ENCODE data around the gene HSF5.

Gene HSF5

GRCh38 chr17:58487589-58488427 lies at the start of gene HSF5:
Gene HSF5, minus strand, starts transcription at chr17:58488408. Its CDS starts 134 bp downstream, at chr17:58488274.
- FAIRE-seq (peak; percentile 36), DNase-seq (ENCODE audit: extremely low spot score, insufficient read length, low read depth) (peak; percentile 36)

DNA sequence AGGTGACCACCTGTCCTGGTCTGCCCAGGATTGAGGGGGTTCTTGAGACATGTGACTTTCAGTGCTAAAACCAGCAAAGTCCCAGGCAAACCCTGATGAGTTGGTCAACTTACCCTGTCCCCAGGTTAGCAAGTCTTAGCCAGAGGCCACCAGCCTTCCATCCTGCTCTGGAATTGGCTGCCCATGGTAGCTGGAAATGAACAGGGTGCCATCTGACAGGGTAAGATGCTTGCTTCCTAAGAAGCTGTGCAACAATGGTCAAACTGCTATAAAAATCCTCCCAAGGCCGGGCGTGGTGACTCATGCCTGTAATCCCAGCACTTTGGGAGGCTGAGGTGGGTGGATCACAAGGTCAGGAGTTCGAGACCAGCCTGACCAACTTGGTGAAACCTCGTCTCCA lies 49.1 kb upstream of the HSF5 start:
- DNase-seq (ENCODE audit: extremely low spot score, insufficient read length, low read depth) (no peak), FAIRE-seq (no peak)

- no peak for FAIRE-seq
- no peak for DNase-seq (ENCODE audit: extremely low spot score, insufficient read length, low read depth)
Measured at GRCh38 chr17:58536542-58536941, 48.3 kb upstream of the HSF5 start.

DNA sequence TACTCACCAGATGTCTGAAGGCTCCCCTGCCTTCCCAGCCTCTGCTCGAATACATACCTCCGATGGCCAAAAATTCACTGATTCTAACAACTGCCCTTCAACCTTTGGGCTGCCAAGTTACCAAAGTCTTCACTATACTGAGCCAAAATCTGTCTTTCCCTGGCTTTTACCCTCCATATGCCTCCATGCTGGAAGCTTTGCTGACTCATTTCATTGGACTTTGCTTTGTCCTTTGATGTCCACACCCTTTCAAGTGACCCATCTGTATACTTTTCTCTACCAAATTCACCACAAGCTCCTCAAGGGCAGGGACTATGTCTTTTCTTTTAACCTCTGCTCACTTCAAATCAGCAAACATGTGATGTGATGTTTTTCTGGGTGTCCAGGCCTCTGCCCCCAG lies 47.2 kb upstream of the HSF5 start:
- FAIRE-seq (no peak), DNase-seq (ENCODE audit: extremely low spot score, insufficient read length, low read depth) (no peak)

DNA sequence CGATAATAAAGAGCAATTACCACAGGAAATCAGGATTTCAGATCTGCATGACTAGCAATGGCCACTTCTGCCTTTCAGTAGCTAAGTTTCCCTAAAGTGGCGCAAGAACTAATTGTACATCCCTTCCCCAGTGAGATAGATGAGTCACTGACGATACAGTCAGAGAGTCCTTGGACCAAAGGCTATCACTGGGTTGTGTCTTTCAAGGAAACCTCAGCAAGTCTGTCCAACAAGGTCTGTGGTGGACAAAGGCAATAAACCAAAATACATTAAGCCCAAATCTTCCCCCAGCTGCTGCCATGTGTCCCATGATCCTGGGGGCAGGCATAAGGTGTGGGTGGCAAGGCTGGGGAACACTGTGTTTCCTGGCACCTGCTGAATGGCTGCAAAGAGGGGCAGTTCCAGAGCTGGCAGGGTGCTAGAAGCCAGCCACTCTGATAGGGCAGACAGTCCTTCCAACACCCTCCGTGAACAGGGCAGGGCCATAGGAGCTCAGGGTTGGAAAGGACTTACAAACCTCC lies 46.8 kb upstream of the HSF5 start:
- FAIRE-seq (no peak), DNase-seq (ENCODE audit: extremely low spot score, insufficient read length, low read depth) (no peak)

DNA sequence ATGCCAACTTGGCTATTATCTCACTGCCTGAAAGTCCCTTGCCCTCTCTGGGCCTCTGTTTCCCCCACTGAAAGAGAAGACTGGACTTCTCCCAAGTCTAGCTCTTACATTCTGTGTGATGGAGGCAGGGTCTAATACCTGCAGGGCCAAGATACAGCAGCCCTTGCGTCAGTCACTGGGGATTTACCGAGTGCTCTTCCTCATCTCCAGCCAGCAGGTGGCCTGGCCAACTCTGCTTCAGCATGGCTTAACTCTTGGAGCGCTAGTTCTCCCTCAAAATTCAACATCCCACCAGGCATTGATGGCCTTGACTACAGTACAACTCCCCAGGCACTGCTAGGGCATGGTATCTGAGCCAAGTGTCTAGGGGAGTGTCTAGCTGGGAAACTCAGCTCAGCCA lies 46.1 kb upstream of the HSF5 start:
- DNase-seq (ENCODE audit: extremely low spot score, insufficient read length, low read depth) (no peak), FAIRE-seq (no peak)

- no peak for DNase-seq (ENCODE audit: extremely low spot score, insufficient read length, low read depth)
- no peak for FAIRE-seq
Measured at GRCh38 chr17:58533616-58534188, 45.5 kb upstream of the HSF5 start.

- DNase-seq (ENCODE audit: extremely low spot score, insufficient read length, low read depth) (no peak), FAIRE-seq (no peak)
Measured at GRCh38 chr17:58532555-58532951, 44.3 kb upstream of the HSF5 start.

DNA sequence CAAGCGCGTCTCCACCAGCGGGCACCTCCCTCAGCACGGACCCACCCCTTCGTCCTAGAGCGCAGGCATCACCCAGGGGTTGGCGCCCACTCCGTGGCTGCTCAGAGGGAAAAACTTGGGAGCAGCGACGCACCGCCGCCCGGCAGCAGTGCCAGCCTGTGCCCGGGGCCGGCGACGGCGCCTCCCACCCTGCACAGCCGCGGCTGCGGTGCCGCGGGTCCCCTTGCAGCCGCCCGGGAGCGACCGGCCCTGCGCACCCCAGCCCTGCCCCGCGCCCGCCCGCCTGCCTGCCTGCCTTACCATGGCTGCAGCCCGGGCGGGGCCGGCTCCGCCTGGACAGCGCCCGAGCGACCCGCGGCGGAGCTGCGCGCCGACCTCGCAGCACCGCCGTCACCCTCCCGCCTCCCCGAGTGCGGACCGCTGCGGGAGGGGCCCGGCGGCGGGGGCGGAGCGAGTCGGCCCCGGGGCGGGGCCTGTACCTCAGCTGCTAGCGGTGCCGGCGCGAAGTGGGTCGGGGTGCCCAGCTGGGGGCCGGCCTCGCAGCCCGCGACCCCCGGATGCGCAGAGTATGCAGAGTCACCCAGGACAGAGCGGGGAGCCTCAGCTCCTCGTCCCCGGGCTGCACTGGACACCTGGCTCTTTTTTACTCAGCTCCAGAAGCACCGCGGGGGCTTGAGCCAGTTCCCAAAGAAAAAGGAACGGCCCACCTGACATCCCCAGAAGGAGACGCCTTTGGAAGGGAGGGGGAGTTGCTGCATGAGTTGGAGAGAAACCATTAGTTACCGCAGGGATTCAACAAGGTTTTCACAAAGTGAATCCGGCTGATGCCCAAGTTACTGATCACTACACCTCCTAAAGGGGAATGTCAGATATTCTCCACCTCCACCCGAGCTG lies 43.7 kb upstream of the HSF5 start:
- DNase-seq (ENCODE audit: extremely low spot score, insufficient read length, low read depth): no peak
- no peak for FAIRE-seq

- DNase-seq (ENCODE audit: extremely low spot score, insufficient read length, low read depth) (no peak), FAIRE-seq (no peak)
Measured at GRCh38 chr17:58531122-58531521, 42.9 kb upstream of the HSF5 start.

DNA sequence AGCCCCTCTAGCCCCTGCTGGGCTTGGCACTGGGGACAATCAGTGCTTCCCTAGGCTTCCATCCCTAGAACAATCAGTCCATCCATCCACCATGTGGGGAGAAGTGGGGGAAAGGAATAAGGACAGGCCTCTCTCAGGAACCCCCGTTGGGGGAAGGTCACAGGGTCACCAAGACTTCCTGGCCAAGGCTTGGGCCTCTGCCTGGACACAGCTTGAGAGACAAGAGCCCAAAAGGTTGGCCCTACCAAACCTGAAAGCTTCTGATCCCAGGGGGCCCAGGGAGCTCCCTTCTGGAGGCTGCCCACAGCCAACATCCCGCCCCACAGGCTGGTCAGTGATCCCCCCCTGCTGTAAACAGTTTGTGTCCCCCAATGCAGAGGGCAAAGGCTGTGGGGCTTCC lies 42.4 kb upstream of the HSF5 start:
- FAIRE-seq: no peak
- DNase-seq (ENCODE audit: extremely low spot score, insufficient read length, low read depth): no peak

DNA sequence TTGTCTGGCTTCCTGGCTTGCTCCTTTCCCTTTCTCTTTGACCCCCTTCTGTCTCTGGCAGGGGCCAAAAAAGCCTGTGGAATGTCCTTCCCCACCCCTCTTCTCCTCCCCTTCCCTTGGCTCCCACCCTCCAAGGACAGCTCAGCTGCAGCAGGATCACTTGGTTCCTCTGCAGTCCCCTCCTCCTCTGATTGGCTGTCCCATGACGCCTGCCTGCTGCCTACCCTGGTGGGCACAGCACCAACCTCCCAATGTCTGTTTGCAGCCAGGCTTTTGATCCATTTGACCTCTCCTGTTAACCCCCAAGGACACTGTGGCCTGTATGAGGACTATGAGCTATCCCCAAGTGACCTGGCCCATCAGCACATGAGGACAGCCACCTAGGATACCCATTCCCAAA lies 41.1 kb upstream of the HSF5 start:
- DNase-seq (ENCODE audit: extremely low spot score, insufficient read length, low read depth): no peak

DNA sequence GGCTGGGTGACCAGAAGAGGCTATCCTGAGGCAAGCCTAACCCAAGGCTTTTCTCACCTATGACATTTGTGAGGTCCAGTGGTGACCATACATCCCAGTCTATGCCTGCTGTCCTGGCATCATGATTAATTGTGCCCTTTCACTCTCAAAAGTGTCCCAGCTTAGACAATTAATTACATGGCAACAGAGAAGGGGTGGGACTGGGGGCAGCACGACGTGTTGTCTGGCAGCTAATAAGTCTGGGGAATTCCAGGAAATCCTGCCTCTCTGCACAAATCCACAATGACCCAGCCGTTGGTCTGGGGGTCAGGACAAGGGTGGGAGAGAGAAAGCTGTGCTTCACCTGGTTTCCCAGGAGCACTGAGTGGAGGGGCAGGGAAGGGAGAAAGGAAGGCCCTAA lies 40.2 kb upstream of the HSF5 start:
- FAIRE-seq: no peak

More for the DNA sequence above, 41.1 kb upstream of the HSF5 start:
- FAIRE-seq: no peak

DNA sequence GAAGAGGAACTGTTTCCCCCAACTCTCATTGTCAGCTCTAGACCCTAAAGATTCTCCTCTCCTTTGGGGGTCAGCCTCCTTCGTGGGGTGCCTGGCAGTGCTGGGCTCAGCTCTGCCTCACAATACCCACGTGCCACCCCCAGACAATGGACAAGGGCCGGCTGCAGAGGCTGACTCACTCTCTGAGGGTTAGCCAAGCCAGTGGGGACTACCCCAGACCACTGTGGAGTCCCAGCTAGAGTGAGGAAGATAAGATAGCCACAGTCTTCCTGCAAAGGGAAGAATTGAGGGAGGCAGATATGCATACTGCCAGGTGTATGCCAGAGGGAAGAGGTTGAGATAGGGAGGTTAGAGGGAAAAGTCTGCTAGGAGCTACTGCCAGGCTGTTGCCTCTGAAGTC lies 39.7 kb upstream of the HSF5 start:
- DNase-seq (ENCODE audit: extremely low spot score, insufficient read length, low read depth) (no peak), FAIRE-seq (no peak)

More for the DNA sequence above, 40.2 kb upstream of the HSF5 start:
- DNase-seq (ENCODE audit: extremely low spot score, insufficient read length, low read depth): no peak

GRCh38 chr17:58527306-58527705 lies 39.1 kb upstream of the HSF5 start:
- no peak for FAIRE-seq

DNA sequence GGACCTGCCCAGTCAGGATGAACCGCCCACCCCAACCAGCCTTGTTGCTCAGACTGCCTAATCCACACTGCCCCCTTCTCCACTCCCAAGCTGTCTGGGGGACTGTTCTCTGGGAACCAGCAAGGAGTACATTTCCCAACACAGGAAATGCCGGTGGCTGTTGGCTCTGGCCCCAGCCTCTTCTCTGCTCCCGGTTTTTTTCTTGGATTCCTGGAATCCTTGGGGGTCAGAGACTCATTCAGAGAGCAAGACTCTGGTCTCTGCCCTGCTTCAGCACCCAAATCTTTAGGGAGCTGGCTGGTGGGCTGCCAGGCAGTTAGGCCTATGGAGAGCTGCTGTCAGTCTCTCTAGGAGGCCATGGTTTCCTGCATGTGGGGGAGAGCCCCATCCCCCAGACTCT lies 37.0 kb upstream of the HSF5 start:
- FAIRE-seq (no peak), DNase-seq (ENCODE audit: extremely low spot score, insufficient read length, low read depth) (no peak)

More at GRCh38 chr17:58527306-58527705, 39.1 kb upstream of the HSF5 start:
- DNase-seq (ENCODE audit: extremely low spot score, insufficient read length, low read depth): no peak

- DNase-seq (ENCODE audit: extremely low spot score, insufficient read length, low read depth) (no peak), FAIRE-seq (no peak)
Measured at GRCh38 chr17:58521680-58522079, 33.5 kb upstream of the HSF5 start.

GRCh38 chr17:58520843-58521430 lies 32.7 kb upstream of the HSF5 start:
- FAIRE-seq (no peak), DNase-seq (ENCODE audit: extremely low spot score, insufficient read length, low read depth) (no peak)

GRCh38 chr17:58517928-58518609 lies 29.9 kb upstream of the HSF5 start:
- FAIRE-seq: peak; percentile 98
- peak; percentile 94 for DNase-seq (ENCODE audit: extremely low spot score, insufficient read length, low read depth)

Data from GM18507 (cell line).